HG02852 (cell line): ENCODE measurements around the gene KIF12.
"Not testable (repeated sequence)": the region's sequence is repeated elsewhere in the genome, so short reads cannot be mapped to it uniquely, and the experiment has no call there.

Experiments
- ATAC-seq: cut with Tn5 transposase; IDR thresholded peaks from one replicate; pipeline ENCODE4 v1.9.1; 2021; ENCODE audit warnings: mild to moderate bottlenecking, moderate library complexity; ENCODE audit not compliant: unreplicated experiment

KIF12 gene

GRCh38 chr9:114098936-114099668 is at the start of gene KIF12:
Gene KIF12, minus strand, starts transcription at chr9:114099292. Its CDS starts 16 bp downstream, at chr9:114099276.
- no peak for ATAC-seq

- ATAC-seq, result no peak
Observed at GRCh38 chr9:114146735-114147134, 47.6 kb upstream of the KIF12 start.

GRCh38 chr9:114143234-114143633 is 44.1 kb upstream of the KIF12 start:
- ATAC-seq, result no peak

GRCh38 chr9:114141553-114142402 is 42.7 kb upstream of the KIF12 start:
- ATAC-seq, result no peak

GRCh38 chr9:114140850-114141249 is 41.8 kb upstream of the KIF12 start:
- ATAC-seq, result no peak

- ATAC-seq, result no peak
Observed at GRCh38 chr9:114140401-114140800, 41.3 kb upstream of the KIF12 start.

- no peak for ATAC-seq
Observed at GRCh38 chr9:114139071-114139470, 40.0 kb upstream of the KIF12 start.

- no peak for ATAC-seq
Observed at GRCh38 chr9:114138552-114138971, 39.5 kb upstream of the KIF12 start.

- no peak for ATAC-seq
Observed at GRCh38 chr9:114137831-114138230, 38.7 kb upstream of the KIF12 start.

GRCh38 chr9:114134827-114135396 is 35.8 kb upstream of the KIF12 start:
- ATAC-seq, result no peak

GRCh38 chr9:114132550-114132918 is 33.4 kb upstream of the KIF12 start:
- ATAC-seq, result no peak

GRCh38 chr9:114131808-114132549 is 32.9 kb upstream of the KIF12 start:
- ATAC-seq, result no peak

GRCh38 chr9:114130624-114131277 is 31.7 kb upstream of the KIF12 start:
- ATAC-seq, result no peak

- ATAC-seq, result no peak
Observed at GRCh38 chr9:114130141-114130540, 31.0 kb upstream of the KIF12 start.

- not testable (repeated sequence) for ATAC-seq
Observed at GRCh38 chr9:114128759-114129158, 29.7 kb upstream of the KIF12 start.

- ATAC-seq, result no peak
Observed at GRCh38 chr9:114126247-114127060, 27.4 kb upstream of the KIF12 start.

- ATAC-seq, result no peak
Observed at GRCh38 chr9:114125476-114126013, 26.5 kb upstream of the KIF12 start.

- ATAC-seq, result no peak
Observed at GRCh38 chr9:114124666-114125475, 25.8 kb upstream of the KIF12 start.

- ATAC-seq, result no peak
Observed at GRCh38 chr9:114124138-114124537, 25.0 kb upstream of the KIF12 start.
